ENCODE data around the gene OR2A12.

Gene OR2A12

DNA sequence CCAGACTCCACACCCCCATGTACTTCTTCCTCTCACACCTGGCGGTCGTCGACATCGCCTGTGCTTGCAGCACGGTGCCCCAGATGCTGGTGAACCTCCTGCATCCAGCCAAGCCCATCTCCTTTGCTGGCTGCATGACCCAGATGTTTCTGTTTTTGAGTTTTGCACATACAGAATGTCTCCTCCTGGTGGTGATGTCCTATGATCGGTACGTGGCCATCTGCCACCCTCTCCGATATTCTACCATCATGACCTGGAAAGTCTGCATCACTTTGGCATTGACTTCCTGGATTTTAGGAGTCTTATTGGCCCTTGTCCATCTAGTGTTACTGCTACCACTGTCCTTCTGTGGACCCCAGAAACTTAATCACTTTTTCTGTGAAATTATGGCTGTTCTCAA is 11.7 kb upstream of the OR2A12 start:
- H3K27me3 ChIP-seq (ENCODE audit: insufficient read depth, low read length), result no peaks in the 10 kb centered on the region
- no peak overlapping the region for H3K27ac ChIP-seq (ENCODE audit: low read length)
- H3K4me3 ChIP-seq (ENCODE audit: low read length), result no peak overlapping the region
- no peaks in the 10 kb centered on the region for H3K36me3 ChIP-seq (ENCODE audit: insufficient read depth, low read depth, low read length)
- H3K9me3 ChIP-seq (ENCODE audit: insufficient read depth, low read depth, low read length), result no peaks in the 10 kb centered on the region
- H3K4me1 ChIP-seq (ENCODE audit: insufficient read depth, low read length), result no peaks in the 10 kb centered on the region
- H3K9ac ChIP-seq (ENCODE audit: low read depth, low read length), result no peak overlapping the region

DNA sequence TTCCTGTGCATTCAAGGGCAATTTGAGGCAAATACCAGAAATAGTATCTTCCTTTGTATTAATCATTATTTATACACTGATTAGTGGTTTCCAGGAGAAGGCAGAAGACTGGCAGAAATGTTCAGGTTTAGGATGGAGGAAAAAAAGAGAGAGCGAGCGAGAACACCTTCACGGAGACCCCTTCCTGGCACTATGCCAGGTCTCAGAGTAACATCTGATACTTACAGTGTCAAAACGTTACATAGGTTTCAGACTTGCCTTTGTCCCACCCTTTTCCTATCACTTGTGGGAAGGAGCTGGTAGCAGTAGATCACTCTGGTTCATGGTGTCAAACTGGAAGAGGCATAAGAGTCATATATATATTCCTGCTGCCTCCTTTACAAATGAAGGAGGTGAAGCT is 652 bp downstream of the OR2A12 start:
- no peaks in the 10 kb centered on the region for H3K36me3 ChIP-seq (ENCODE audit: insufficient read depth, low read depth, low read length)
- H3K4me1 ChIP-seq (ENCODE audit: insufficient read depth, low read length), result no peaks in the 10 kb centered on the region
- no peaks in the 10 kb centered on the region for H3K9me3 ChIP-seq (ENCODE audit: insufficient read depth, low read depth, low read length)
- no peaks in the 10 kb centered on the region for H3K27me3 ChIP-seq (ENCODE audit: insufficient read depth, low read length)
- H3K4me3 ChIP-seq (ENCODE audit: low read length), result no peak overlapping the region
- no peak overlapping the region for H3K9ac ChIP-seq (ENCODE audit: low read depth, low read length)
- no peak overlapping the region for H3K27ac ChIP-seq (ENCODE audit: low read length)

DNA sequence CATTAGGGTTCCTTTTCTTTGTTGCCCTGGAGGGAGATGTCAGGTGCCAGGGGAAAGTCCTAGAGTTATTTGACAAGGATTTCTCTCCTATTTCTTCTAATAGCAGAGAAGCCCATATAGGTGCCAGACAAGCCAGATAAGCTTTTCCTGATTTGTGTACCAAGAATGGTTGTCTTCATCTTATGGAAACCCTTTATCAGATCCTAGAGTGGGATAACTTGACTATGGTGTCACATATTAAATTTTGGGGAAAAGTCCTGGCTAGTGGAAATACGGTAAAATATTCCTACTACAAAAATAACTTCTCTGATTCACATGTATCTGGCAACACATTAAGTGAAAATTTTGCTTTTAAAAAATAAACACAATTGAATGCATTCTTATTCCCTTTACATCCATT is 1.2 kb downstream of the OR2A12 start:
- Histone ChIP-seq H3K27me3 (ENCODE audit: insufficient read depth, low read length) (no peaks in the 10 kb centered on the region), H3K27ac (ENCODE audit: low read length) (no peak overlapping the region), H3K36me3 (ENCODE audit: insufficient read depth, low read depth, low read length) (no peaks in the 10 kb centered on the region), H3K4me1 (ENCODE audit: insufficient read depth, low read length) (no peaks in the 10 kb centered on the region), H3K4me3 (ENCODE audit: low read length) (no peak overlapping the region), H3K9me3 (ENCODE audit: insufficient read depth, low read depth, low read length) (no peaks in the 10 kb centered on the region), H3K9ac (ENCODE audit: low read depth, low read length) (no peak overlapping the region)

DNA sequence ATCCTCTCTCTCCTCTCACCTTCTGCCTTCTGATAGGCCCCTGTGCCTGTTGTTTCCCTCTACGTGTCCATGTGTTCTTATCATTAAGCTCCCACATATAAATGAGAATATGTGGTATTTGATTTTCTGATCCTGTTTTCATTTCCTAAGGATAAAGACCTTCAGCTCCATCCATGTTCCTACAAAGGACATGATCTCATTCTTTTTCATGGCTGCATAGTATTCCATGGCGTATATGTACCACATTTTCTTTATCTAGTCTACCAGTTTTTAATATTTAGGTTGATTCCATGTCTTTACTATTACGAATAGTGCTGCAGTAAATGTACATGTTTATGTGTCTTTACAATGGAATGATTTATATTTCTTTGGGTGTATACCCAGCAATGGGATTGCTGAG is 4.6 kb downstream of the OR2A12 start:
- Histone ChIP-seq H3K36me3 (ENCODE audit: insufficient read depth, low read depth, low read length) (no peaks in the 10 kb centered on the region), H3K9ac (ENCODE audit: low read depth, low read length) (no peak overlapping the region), H3K4me1 (ENCODE audit: insufficient read depth, low read length) (no peaks in the 10 kb centered on the region), H3K4me3 (ENCODE audit: low read length) (no peak overlapping the region), H3K27me3 (ENCODE audit: insufficient read depth, low read length) (no peaks in the 10 kb centered on the region), H3K27ac (ENCODE audit: low read length) (no peak overlapping the region), H3K9me3 (ENCODE audit: insufficient read depth, low read depth, low read length) (no peaks in the 10 kb centered on the region)

DNA sequence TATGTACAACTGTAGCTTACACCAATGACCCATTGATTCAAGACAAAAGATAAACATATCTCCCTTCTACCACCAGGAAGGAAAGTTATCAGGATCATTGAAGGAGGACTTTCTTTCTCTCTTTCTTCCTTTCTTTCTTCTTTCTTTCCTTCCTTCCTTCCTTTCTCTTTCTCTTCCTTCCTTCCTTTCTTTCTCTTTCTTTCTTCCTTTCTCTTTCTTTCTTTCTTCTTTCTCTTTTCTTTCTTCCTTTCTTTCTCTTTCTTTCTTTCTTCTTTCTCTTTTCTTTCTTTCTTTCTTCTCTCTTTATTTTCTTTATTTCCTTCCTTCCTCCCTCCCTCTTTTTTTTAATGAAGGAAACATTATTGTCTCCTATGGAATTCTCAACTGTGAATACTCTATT is 12.7 kb downstream of the OR2A12 start:
- Histone ChIP-seq H3K4me1 (ENCODE audit: insufficient read depth, low read length) (no peaks in the 10 kb centered on the region), H3K4me3 (ENCODE audit: low read length) (no peak overlapping the region), H3K9ac (ENCODE audit: low read depth, low read length) (no peak overlapping the region), H3K27ac (ENCODE audit: low read length) (no peak overlapping the region), H3K27me3 (ENCODE audit: insufficient read depth, low read length) (no peaks in the 10 kb centered on the region), H3K36me3 (ENCODE audit: insufficient read depth, low read depth, low read length) (no peaks in the 10 kb centered on the region), H3K9me3 (ENCODE audit: insufficient read depth, low read depth, low read length) (no peaks in the 10 kb centered on the region)

DNA sequence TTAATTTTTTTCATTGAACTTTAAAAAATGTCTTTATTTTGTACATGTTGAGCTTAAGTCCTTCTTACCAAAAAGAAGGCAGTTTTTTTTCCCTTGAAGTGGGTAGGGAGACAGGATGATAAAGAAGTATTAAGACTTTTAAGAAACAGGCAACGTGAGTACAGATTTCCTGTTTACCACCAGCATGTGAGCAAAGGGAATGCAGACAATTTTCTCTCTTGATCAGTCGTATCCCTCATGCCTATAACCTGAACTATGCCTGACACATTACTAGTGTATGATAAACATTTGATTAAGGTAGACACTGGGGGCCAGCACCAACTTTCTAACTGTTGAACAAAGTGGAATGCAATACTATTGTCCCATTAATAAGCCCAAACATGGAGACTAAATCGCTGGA is 14.5 kb downstream of the OR2A12 start:
- Histone ChIP-seq H3K27me3 (ENCODE audit: insufficient read depth, low read length) (no peaks in the 10 kb centered on the region), H3K9ac (ENCODE audit: low read depth, low read length) (no peak overlapping the region), H3K36me3 (ENCODE audit: insufficient read depth, low read depth, low read length) (no peaks in the 10 kb centered on the region), H3K4me3 (ENCODE audit: low read length) (no peak overlapping the region), H3K27ac (ENCODE audit: low read length) (no peak overlapping the region), H3K9me3 (ENCODE audit: insufficient read depth, low read depth, low read length) (no peaks in the 10 kb centered on the region), H3K4me1 (ENCODE audit: insufficient read depth, low read length) (no peaks in the 10 kb centered on the region)

DNA sequence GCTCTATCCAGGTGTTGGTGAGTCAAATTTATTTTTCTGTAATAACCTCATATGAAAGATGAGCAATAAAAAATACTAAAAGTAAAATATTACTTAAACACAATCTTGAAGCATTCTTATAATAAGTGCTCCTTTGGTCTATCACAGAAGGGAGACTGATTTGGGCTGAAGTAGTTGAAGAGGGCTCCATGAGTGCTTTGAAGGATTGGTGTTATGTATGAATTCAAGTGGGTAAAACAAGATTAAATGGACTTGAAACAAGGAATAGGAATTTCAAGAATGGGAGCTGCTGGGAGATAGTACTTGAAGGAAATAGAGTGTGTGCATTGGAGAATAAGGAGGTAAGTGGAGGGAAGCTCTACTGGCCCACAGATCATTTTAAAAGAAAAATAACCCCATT is 16.0 kb downstream of the OR2A12 start:
- no peaks in the 10 kb centered on the region for H3K27me3 ChIP-seq (ENCODE audit: insufficient read depth, low read length)
- no peak overlapping the region for H3K9ac ChIP-seq (ENCODE audit: low read depth, low read length)
- H3K9me3 ChIP-seq (ENCODE audit: insufficient read depth, low read depth, low read length), result no peaks in the 10 kb centered on the region
- no peaks in the 10 kb centered on the region for H3K4me1 ChIP-seq (ENCODE audit: insufficient read depth, low read length)
- no peak overlapping the region for H3K27ac ChIP-seq (ENCODE audit: low read length)
- H3K36me3 ChIP-seq (ENCODE audit: insufficient read depth, low read depth, low read length), result no peaks in the 10 kb centered on the region
- H3K4me3 ChIP-seq (ENCODE audit: low read length), result no peak overlapping the region

DNA sequence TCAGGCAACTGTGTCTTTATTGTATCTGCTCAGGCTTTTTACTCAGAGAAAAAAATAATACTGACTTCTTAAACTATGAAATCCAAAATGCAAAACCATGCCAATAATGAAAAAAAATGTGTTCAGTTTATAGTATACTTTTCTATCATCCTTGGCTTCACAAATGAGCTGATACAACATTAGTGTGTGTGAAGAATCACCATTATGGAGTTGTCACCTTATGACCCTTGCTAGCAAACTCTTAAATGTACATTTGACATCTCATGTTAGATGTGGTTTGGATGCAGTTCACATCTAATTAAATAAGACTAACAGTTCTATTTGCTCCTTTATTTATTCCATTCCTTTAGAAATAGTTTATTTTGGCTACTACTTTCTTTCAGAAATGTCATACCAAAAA is 19.1 kb downstream of the OR2A12 start:
- Histone ChIP-seq H3K4me1 (ENCODE audit: insufficient read depth, low read length) (no peaks in the 10 kb centered on the region), H3K9me3 (ENCODE audit: insufficient read depth, low read depth, low read length) (no peaks in the 10 kb centered on the region), H3K9ac (ENCODE audit: low read depth, low read length) (no peak overlapping the region), H3K4me3 (ENCODE audit: low read length) (no peak overlapping the region), H3K27ac (ENCODE audit: low read length) (no peak overlapping the region), H3K36me3 (ENCODE audit: insufficient read depth, low read depth, low read length) (no peaks in the 10 kb centered on the region), H3K27me3 (ENCODE audit: insufficient read depth, low read length) (no peaks in the 10 kb centered on the region)

DNA sequence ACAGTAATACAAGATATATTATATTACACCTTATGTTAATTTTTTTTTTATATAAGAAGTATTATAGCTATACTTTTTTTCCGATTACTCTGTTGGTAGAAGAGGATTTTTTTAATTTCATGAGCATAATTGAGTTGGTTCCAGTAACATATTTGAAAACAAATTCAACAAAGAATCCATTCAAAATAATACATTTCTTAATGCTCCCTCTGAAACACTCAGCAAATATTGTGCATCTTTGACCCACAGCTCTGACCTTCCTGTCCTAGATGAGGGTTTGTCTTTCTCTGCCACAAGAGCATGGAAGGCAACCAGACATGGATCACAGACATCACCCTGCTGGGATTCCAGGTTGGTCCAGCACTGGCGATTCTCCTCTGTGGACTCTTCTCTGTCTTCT is 23.2 kb downstream of the OR2A12 start, which contains the start of gene OR2A2:
TSS of gene OR2A2 (plus strand) at position 301 of the 400 bp plus-strand sequence. CDS start at position 301, 0 bp downstream.
- Histone ChIP-seq H3K9ac (ENCODE audit: low read depth, low read length) (no peak within 1 kb of the TSS), H3K4me3 (ENCODE audit: low read length) (no peak within 1 kb of the TSS), H3K9me3 (ENCODE audit: insufficient read depth, low read depth, low read length) (no peaks in the 10 kb centered on the region)

DNA sequence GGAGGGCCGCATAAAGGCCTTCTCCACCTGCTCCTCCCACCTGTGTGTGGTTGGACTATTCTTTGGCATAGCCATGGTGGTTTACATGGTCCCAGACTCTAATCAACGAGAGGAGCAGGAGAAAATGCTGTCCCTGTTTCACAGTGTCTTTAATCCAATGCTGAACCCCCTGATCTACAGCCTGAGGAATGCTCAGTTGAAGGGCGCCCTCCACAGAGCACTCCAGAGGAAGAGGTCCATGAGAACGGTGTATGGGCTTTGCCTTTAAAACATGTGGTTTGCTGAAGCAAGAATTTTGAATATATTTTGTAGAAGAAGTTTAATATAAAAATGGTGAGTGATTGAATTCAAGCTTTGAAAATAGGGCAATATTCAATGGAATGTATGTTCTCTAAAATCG is 24.2 kb downstream of the OR2A12 start:
- H3K4me3 ChIP-seq (ENCODE audit: low read length), result no peak overlapping the region
- no peak overlapping the region for H3K27ac ChIP-seq (ENCODE audit: low read length)
- no peak overlapping the region for H3K9ac ChIP-seq (ENCODE audit: low read depth, low read length)
- H3K9me3 ChIP-seq (ENCODE audit: insufficient read depth, low read depth, low read length), result no peaks in the 10 kb centered on the region
- no peaks in the 10 kb centered on the region for H3K27me3 ChIP-seq (ENCODE audit: insufficient read depth, low read length)
- H3K4me1 ChIP-seq (ENCODE audit: insufficient read depth, low read length), result no peaks in the 10 kb centered on the region
- H3K36me3 ChIP-seq (ENCODE audit: insufficient read depth, low read depth, low read length), result no peaks in the 10 kb centered on the region

More for the DNA sequence above, 23.2 kb downstream of the OR2A12 start, which contains the start of gene OR2A2:
- H3K4me1 ChIP-seq (ENCODE audit: insufficient read depth, low read length), result no peaks in the 10 kb centered on the region
- H3K27ac ChIP-seq (ENCODE audit: low read length), result no peak within 1 kb of the TSS
- H3K27me3 ChIP-seq (ENCODE audit: insufficient read depth, low read length), result no peaks in the 10 kb centered on the region
- H3K36me3 ChIP-seq (ENCODE audit: insufficient read depth, low read depth, low read length), result no peaks in the 10 kb centered on the region

DNA sequence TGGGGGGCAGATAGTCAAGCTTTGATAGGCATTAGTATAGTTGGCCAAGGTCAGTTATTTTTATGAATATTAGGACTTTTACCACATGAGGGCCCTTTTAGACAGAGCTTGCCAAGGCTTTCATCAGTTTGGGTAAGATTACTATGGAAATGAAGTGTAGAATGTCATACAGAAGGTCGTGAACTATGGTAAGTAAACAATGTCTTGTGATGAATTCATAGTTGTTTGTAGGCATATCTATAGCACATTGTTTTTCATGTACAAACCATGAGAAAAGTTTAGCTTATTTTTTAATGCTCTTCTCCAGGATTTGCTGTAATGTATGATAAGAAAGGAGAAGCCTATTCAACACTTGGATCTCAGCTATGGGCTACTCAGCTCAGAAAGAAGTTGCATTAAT is 27.6 kb downstream of the OR2A12 start:
- Histone ChIP-seq H3K4me3 (ENCODE audit: low read length) (no peak overlapping the region), H3K4me1 (ENCODE audit: insufficient read depth, low read length) (no peaks in the 10 kb centered on the region), H3K27ac (ENCODE audit: low read length) (no peak overlapping the region), H3K9ac (ENCODE audit: low read depth, low read length) (no peak overlapping the region), H3K36me3 (ENCODE audit: insufficient read depth, low read depth, low read length) (no peaks in the 10 kb centered on the region), H3K9me3 (ENCODE audit: insufficient read depth, low read depth, low read length) (no peaks in the 10 kb centered on the region), H3K27me3 (ENCODE audit: insufficient read depth, low read length) (no peaks in the 10 kb centered on the region)

DNA sequence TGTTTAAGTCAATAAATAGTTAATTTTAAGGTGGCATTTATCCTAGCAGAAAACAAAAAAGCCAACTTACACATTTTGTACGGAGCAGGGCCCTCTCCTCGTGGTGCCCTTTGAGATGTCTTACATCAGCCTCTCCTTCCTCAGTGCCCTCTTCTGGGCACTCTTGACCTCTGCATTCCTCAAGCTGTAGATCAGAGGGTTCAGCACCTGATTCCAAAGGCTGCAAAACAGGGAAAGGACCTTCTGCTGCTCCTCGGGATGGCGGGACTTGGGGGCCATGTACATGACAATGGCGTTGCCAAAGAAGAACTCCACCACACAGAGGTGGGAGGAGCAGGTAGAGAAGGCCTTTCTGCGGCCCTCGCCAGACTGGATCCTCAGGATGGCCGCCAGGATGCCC is 32.3 kb downstream of the OR2A12 start:
- Histone ChIP-seq H3K4me1 (ENCODE audit: insufficient read depth, low read length) (no peaks in the 10 kb centered on the region), H3K9ac (ENCODE audit: low read depth, low read length) (no peak overlapping the region), H3K27ac (ENCODE audit: low read length) (no peak overlapping the region), H3K4me3 (ENCODE audit: low read length) (no peak overlapping the region), H3K36me3 (ENCODE audit: insufficient read depth, low read depth, low read length) (no peaks in the 10 kb centered on the region), H3K9me3 (ENCODE audit: insufficient read depth, low read depth, low read length) (no peaks in the 10 kb centered on the region), H3K27me3 (ENCODE audit: insufficient read depth, low read length) (no peaks in the 10 kb centered on the region)

DNA sequence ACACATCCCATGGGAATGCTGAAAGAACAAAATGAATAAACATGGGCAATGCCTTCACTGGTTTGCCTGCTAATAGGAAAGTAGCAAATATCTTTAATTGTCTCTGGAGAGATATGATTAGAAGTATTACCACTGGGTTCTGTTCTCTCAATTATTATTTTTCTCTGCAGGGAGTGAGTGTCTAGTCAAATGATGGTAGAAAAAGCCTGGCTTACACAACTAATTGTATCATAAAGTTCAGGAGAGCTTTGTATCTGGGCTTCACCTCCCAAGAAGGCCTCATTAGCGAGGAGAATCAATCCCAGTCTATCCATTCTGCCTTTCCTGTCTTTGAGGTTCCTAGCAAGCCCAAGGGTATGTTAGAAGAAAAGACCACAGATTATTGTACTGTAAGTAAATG is 36.8 kb downstream of the OR2A12 start, which contains the start of gene OR2A14:
TSS of gene OR2A14 (plus strand) at position 301 of the 400 bp plus-strand sequence. CDS start 5,937 bp downstream, outside the sequence.
- no peaks in the 10 kb centered on the region for H3K27me3 ChIP-seq (ENCODE audit: insufficient read depth, low read length)
- H3K9me3 ChIP-seq (ENCODE audit: insufficient read depth, low read depth, low read length), result no peaks in the 10 kb centered on the region

More for the DNA sequence above, 36.8 kb downstream of the OR2A12 start, which contains the start of gene OR2A14:
- Histone ChIP-seq H3K27ac (ENCODE audit: low read length) (no peak within 1 kb of the TSS), H3K36me3 (ENCODE audit: insufficient read depth, low read depth, low read length) (no peaks in the 10 kb centered on the region), H3K9ac (ENCODE audit: low read depth, low read length) (no peak within 1 kb of the TSS), H3K4me3 (ENCODE audit: low read length) (no peak within 1 kb of the TSS), H3K4me1 (ENCODE audit: insufficient read depth, low read length) (no peaks in the 10 kb centered on the region)
